Activated CD8-positive, alpha-beta memory T cell treated with anti-CD3 and anti-CD28 coated beads for 1 hour (primary cell): ENCODE results near the gene DLG2.

Experiments used
- DNase-seq, 2 donors: peaks; one replicate each; pipeline ENCODE4 v3.0.0-alpha.2; 2020; ENCODE audit warnings: low read depth in 1 of 2; ENCODE audit errors: extremely low read depth in 1 of 2

The DLG2 gene

GRCh38 chr11:84103096-84103495, 1524.0 kb downstream of the DLG2 start:
- DNase-seq: no peak

DNA sequence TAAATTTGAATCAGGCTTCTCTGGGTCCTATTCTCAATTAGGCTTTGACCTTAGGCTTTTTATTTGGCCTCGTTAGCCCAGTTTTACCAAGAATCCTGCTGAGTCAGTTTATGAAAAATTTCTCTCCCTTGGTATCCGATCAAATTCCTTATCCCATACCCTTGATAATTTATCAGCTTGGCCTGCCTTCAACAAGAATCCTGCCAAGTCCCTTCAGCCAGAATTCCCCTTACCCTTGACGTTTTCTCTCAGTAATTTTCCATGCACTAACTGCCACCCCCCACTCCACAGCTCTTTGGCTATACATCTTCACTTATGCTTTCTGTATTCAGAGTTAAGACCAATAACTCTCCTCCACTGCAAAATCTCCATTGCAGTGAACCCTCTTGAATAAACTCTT, 1530.0 kb downstream of the DLG2 start:
- DNase-seq: no peak

- no peak for DNase-seq
Measured at GRCh38 chr11:84091212-84091986, 1535.7 kb downstream of the DLG2 start.

GRCh38 chr11:84089072-84090057, 1537.8 kb downstream of the DLG2 start:
- no peak for DNase-seq

- DNase-seq: no peak
Measured at GRCh38 chr11:84071851-84072250, 1555.3 kb downstream of the DLG2 start.

GRCh38 chr11:84069048-84069447, 1558.1 kb downstream of the DLG2 start:
- DNase-seq: no peak

GRCh38 chr11:84061726-84062125, 1565.4 kb downstream of the DLG2 start:
- DNase-seq: no peak

- DNase-seq: no peak
Measured at GRCh38 chr11:84056653-84057376, 1570.3 kb downstream of the DLG2 start.

GRCh38 chr11:84045146-84045545, 1582.0 kb downstream of the DLG2 start:
- no peak for DNase-seq

DNA sequence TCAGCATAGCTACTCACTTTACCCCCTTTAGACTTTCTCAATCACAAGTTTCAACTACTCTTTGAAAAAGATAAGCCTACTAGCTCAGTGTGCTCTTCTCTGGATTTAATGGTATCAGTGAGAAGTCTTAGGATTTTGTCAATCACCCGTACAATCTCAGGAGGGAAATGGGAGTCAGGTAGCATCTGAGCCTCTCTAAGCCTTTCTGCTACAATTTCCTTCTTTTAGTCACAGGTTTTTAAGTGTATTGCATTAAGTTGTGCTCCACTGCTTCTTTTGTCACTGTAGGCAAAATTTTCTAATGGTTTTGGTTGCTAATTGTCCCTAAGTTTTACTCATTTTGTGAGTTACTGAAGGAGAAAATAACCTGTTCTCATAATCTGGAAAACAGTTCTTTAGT, 1582.4 kb downstream of the DLG2 start:
- DNase-seq: no peak

GRCh38 chr11:84036664-84037194, 1590.4 kb downstream of the DLG2 start:
- DNase-seq: no peak

DNA sequence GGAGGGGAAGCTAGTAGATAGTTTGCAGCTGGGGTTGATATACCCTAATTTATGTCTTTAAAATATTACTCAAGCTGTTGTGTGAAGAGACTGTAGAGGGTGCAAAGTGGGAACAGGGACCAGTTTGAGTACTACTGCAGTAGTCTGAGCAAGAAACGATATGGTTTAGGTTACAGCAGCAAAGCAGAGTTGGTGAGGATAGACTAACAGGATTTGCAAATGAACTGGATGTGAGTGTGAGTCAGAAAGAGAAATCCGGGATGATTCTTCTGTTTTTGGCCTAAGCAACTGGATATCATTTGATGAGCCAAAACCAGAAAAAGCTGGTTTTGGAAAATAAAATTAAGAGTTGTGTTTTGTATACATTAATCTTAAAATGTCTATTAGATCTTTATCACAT, 1591.5 kb downstream of the DLG2 start:
- no peak for DNase-seq

DNA sequence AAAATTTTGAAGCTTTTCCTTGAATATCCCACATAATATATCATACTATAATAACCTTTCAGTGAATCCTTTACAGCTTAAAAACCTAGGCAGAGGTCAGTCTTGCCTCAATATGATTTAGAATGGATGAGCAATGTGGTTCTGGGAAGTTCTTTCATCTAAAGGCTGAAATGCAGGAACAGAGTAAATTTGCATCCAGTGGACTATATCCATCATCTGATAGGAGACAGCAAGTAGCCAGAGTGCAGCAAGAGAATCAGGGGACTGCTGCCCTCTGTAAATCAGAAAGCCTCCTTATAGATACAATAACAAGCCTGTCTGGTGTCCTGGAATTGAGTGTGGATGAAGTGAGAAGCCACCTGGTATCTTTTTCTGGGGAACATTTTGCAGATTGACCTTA, 1592.7 kb downstream of the DLG2 start:
- no peak for DNase-seq

- no peak for DNase-seq
Measured at GRCh38 chr11:84024266-84024665, 1602.9 kb downstream of the DLG2 start.

DNA sequence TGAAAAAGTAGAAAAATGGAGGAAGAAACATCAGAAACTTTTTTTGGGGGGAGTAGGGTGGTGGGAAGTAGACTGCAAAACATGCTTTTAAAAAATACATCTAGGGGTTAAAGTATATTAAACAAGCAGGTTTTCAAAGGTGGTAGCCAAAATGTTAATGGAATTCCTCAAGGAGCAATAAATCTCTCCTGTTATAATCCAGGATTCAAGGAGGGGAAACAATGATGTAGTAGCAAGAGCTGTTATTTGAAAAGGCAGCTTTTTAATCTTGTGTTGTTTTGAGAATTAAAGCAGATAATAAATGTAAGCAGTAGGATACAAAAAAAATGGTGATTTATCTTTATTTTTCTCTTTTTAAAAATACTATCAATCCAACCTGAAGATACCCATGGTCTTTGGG, 1604.4 kb downstream of the DLG2 start:
- no peak for DNase-seq

- no peak for DNase-seq
Measured at GRCh38 chr11:84022201-84022600, 1604.9 kb downstream of the DLG2 start.

- no peak for DNase-seq
Measured at GRCh38 chr11:84021291-84021690, 1605.9 kb downstream of the DLG2 start.

DNA sequence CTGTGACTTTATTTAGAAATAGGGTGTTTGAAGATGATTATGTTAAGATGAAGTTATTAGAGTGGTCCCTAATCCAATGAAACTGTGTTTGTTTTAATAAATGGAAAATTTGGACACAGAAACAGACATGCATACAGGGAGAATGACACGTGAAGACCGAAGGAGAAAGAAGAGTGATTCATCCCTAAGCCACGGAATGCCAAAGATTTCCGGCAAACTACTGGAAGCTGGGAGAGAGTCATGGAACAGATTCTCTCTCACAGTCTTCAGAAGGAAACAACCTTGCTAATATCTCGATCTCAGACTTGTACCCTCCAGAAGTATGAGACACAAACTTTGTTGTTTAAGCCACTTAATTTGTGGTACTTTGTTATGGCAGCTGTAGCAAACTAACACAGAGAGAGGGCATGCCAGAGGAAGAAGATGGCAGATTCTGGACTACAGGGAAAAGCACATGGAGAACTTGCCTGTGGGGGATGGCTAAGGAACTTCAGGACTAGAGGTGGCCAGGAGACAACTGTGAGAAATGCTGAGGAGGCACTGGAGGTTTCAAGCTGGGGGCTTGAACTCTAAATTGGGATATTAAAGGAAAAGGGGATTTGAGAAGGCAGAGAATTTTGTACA, 1607.5 kb downstream of the DLG2 start:
- no peak for DNase-seq

DNA sequence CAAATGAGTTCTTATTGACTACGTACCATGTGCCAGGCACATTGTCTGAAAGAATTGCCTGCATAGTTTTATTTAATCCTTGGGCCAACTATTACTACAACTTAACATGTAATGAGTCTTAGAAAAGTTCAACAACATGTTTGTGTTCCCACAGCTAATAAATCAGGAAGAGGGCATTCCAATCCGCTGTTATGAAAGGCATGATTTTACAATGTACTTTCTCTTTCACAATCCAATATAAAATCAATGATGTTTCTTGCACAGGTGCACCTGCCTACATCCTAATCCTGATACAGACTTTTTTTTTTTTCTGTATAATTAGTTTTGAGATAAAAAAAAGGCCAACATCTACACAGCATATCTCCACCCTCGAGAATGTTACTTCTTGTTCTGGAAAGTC, 1612.6 kb downstream of the DLG2 start:
- no peak for DNase-seq

DNA sequence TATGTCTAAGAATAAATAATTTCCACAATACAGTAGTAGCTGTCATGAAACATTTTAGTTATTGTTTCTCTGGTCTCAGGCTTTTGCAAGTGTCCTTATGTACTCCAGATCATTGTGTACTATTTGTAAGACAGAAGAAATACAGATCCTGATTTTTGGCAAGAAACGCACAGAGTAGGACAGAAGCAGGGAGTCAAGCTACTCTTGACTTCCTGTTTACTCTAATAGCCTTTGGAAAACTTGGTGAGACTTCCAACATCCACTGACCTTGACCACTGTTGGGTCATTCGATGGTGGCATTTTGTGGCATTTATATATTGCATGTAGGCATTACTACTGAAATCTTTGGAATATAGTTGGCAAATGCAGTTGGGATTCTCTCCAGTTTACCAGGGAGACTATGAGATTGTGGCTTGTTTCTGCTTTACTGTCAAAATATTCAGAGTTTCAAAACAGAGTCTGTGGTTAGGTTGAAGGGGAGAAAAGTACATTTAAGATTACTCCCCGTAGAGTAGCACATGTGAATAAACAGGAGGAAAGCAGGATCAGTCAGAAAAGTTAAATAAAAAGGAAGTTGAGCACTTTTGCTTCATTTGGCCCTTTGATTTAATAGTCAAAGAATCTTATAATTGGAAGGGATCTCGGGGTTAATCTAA, 1614.8 kb downstream of the DLG2 start:
- no peak for DNase-seq
